ENCODE data around the gene CD6.

DNA sequence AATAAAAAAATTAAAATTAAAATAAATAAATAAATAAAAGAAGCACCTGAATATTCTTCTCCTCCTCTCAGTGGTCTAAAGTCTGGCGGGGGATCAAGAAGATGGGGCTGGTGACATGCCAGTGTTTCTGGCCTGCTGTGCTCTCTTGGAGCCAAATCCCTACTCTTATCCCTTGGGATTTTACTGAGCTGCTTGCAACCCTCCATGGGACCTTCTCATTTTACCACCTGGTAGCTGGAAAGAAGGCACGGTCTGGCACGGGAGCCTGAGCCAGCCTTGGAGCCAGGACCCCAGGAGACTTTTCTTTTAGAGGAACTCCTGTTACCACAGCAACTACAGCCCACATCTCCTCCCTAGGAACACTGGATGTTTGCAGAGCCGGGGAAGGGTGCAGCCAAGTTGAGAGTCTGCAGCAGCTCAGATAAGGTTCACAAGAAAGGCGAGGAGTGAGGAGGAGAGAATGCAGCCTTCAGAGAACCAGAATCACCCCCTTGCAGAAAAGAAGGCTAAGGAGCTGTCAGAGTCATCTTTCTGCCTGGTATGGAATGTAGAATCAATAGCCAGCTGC, 21.4 kb downstream of the CD6 start:
- TF ChIP-seq MTA3 (IDR thresholded peaks at IDR 0.05; ENCODE audit: borderline replicate concordance, low read length): no peak
- TF ChIP-seq JUND (IDR thresholded peaks at IDR 0.05; ENCODE audit: low read depth, low read length): no peak
- no peak for TF ChIP-seq HDAC6 (IDR thresholded peaks at IDR 0.05; ENCODE audit: unreplicated experiment)
- no peak for TF ChIP-seq CBFB (IDR thresholded peaks at IDR 0.05; ENCODE audit: low read depth)
- TF ChIP-seq PAX5 (IDR thresholded peaks at IDR 0.05; ENCODE audit: borderline replicate concordance, low read depth, low read length): no peak
- TF ChIP-seq, protein P1, sequence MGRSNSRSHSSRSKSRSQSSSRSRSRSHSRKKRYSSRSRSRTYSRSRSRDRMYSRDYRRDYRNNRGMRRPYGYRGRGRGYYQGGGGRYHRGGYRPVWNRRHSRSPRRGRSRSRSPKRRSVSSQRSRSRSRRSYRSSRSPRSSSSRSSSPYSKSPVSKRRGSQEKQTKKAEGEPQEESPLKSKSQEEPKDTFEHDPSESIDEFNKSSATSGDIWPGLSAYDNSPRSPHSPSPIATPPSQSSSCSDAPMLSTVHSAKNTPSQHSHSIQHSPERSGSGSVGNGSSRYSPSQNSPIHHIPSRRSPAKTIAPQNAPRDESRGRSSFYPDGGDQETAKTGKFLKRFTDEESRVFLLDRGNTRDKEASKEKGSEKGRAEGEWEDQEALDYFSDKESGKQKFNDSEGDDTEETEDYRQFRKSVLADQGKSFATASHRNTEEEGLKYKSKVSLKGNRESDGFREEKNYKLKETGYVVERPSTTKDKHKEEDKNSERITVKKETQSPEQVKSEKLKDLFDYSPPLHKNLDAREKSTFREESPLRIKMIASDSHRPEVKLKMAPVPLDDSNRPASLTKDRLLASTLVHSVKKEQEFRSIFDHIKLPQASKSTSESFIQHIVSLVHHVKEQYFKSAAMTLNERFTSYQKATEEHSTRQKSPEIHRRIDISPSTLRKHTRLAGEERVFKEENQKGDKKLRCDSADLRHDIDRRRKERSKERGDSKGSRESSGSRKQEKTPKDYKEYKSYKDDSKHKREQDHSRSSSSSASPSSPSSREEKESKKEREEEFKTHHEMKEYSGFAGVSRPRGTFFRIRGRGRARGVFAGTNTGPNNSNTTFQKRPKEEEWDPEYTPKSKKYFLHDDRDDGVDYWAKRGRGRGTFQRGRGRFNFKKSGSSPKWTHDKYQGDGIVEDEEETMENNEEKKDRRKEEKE (IDR thresholded peaks at IDR 0.05): no peak
